ENCODE measurements around the gene LARP4B.

- TF ChIP-seq CTCF (IDR thresholded peaks at IDR 0.05) (no peak), EZH2 (IDR thresholded peaks at IDR 0.05; ENCODE audit: borderline replicate concordance, insufficient read depth, low read depth, low read length, poor library complexity, severe bottlenecking) (no peak)
These were observed 135.3 kb downstream of the LARP4B start for GRCh38 chr10:796233-796632.

All from B cell (primary cell).